Mucosa of descending colon (tissue), 3 donors: ENCODE data around the gene LMF1. TPM values are rescaled to one million over a fixed set of nuclear protein-coding genes. Genes with fewer than 3 reads are reported as not detected.

ENCODE experiments used
- ATAC-seq: fragments of 200-7000 bp; cut with Tn5 transposase; one replicate; pipeline ENCODE4 v1.9.1; 2020; ENCODE audit warnings: mild to moderate bottlenecking, moderate library complexity
- DNase-seq, 3 donors: peaks; one replicate each; pipeline ENCODE4 v3.0.0-alpha.2; 2020
- H3K36me3 ChIP-seq: fragments of 200-600 bp; one replicate; pipeline ENCODE4 v1.8.0; 2021; ENCODE audit warnings: low read depth, mild to moderate bottlenecking
- H3K4me1 ChIP-seq: fragments of 200-600 bp; one replicate; pipeline ENCODE4 v1.8.0; 2021; ENCODE audit warnings: low read depth, mild to moderate bottlenecking
- H3K4me3 ChIP-seq: fragments of 200-600 bp; one replicate; pipeline ENCODE4 v1.8.0; 2021; ENCODE audit warnings: mild to moderate bottlenecking
- H3K9me3 ChIP-seq: fragments of 200-600 bp; one replicate; pipeline ENCODE4 v1.8.0; 2021; ENCODE audit warnings: mild to moderate bottlenecking
- intact Hi-C, 2 donors: fragments of 100-400 bp; cut with DNase I in 1 of 2; cut with micrococcal nuclease in 1 of 2; formaldehyde crosslinking; loops; one replicate each; pipeline versions ENCODE4 v1.11.0 to v1.11.1; 2022; cut with DNase I, micrococcal nuclease
- total RNA-seq, 3 donors: library from RNA; stranded (reverse); fragmentation: NEBNext Ultra II Directional in 2 of 3; extraction: Animal tissue kit (Norgen Biotek cat#: 25700) in 2 of 3; gene quantifications; one replicate each; pipeline versions ENCODE4 v1.2.1 to v1.2.4, GENCODE V29; 2021 to 2023
- TF ChIP-seq, protein P1 (sequence below): fragments of 200-600 bp; IDR thresholded peaks from one replicate; pipeline ENCODE4 v1.8.0; 2022; ENCODE audit warnings: antibody characterized with exemption, mild to moderate bottlenecking
- donor health status: DM: no; HTN: no; CAD: no; lungs with moderate emphysema.
- donor health status: DM: no; HTN: no; CAD: no.
- donor health status: DM: no; HTN: yes; CAD: no.

The LMF1 gene
- total RNA-seq, 3 donors from 2014 or later = 16.4 to 26.5 (median 25.1) TPM

DNA sequence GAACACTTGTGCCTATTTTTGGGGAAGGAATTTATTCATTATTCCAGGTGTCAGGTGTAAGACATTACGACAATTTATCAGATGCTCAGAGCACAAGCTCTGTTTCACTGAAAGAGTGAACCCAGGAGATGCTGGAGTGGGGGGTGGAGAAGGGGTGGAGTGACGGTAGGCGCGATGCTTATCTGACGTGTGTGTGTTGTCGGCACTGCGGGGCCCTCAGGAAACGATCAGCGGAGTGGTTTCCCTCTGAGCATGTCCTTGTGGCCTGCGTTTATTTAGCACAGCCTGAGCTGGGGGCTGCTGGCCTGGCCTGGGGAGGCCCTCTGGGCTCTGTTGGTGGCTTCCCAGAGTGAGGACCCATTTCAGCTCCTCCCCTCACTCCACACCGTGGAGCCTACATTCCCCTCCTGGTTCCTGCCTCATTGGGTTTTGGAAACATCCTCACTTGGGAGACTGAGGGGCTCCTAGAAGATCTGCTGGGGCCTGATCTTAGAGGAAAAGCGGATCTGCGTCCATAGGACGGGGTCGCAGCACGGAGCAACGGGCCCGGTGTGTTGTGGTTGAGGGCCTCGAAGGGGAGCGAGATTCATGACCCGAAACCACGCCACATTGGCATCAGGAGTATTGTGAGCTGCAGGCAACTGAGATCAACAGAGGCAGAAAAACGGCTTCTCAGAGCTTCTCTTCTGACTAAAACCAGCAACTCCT lies 151.3 kb downstream of the LMF1 start:
- no peaks in the 10 kb centered on the region for H3K4me1 ChIP-seq
- no peak for DNase-seq
- no peaks in the 10 kb centered on the region for H3K36me3 ChIP-seq
- intact Hi-C loops = loop anchor here in 1 of 2 donors (10.0 kb wide), 1 partner anchor 235 kb away; no protein-coding TSS in a partner anchor
- TF ChIP-seq, protein P1, sequence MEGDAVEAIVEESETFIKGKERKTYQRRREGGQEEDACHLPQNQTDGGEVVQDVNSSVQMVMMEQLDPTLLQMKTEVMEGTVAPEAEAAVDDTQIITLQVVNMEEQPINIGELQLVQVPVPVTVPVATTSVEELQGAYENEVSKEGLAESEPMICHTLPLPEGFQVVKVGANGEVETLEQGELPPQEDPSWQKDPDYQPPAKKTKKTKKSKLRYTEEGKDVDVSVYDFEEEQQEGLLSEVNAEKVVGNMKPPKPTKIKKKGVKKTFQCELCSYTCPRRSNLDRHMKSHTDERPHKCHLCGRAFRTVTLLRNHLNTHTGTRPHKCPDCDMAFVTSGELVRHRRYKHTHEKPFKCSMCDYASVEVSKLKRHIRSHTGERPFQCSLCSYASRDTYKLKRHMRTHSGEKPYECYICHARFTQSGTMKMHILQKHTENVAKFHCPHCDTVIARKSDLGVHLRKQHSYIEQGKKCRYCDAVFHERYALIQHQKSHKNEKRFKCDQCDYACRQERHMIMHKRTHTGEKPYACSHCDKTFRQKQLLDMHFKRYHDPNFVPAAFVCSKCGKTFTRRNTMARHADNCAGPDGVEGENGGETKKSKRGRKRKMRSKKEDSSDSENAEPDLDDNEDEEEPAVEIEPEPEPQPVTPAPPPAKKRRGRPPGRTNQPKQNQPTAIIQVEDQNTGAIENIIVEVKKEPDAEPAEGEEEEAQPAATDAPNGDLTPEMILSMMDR = no peak
- H3K4me3 ChIP-seq = no peak overlapping the region
- H3K9me3 ChIP-seq = no peaks in the 10 kb centered on the region
- ATAC-seq = no peak

DNA sequence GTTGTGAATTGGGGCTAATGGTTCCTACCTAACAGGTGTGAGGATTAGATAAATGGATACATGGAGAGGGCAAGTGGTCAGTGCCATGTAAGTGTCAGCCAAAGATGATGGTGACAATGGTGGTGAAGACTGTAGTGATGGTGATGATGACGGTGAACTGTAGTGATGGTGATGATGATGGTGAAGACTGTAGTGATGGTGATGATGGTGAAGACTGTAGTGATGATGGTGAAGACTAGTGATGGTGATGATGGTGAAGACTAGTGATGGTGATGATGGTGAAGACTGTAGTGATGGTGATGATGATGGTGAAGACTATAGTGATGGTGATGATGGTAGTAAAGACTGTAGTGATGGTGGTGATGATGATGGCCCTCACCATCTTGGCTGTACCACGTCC lies 152.2 kb downstream of the LMF1 start:
- Histone ChIP-seq H3K9me3 (no peaks in the 10 kb centered on the region), H3K4me1 (no peaks in the 10 kb centered on the region), H3K36me3 (no peaks in the 10 kb centered on the region), H3K4me3 (no peak overlapping the region)
- intact Hi-C loops = loop anchor here in 1 of 2 donors (10.0 kb wide), 1 partner anchor 236 kb away; no protein-coding TSS in a partner anchor
- no peak for DNase-seq
- TF ChIP-seq, protein P1 = no peak
- ATAC-seq = no peak

DNA sequence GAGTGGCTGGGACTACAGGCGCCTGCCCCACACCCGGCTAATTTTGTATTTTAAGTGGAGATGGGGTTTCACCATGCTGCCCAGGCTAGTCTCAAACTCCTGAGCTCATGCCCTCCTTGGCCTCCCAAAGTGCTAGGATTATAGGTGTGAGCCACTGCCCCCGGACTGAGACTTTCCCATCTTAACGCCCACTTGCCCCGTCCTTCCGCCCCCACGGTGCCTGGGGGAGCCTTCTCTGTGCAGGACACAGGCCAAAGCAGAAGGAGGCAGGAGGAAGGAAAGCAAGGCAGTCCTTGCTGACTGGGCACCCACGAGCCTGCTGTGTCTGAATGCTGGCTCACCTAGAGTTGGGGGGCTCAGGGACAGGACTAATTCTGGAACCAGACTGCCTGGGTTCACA lies 152.7 kb downstream of the LMF1 start:
- no peaks in the 10 kb centered on the region for H3K9me3 ChIP-seq
- H3K4me3 ChIP-seq = no peak overlapping the region
- no peaks in the 10 kb centered on the region for H3K36me3 ChIP-seq
- H3K4me1 ChIP-seq = no peaks in the 10 kb centered on the region
- intact Hi-C loops = loop anchor here in 1 of 2 donors (10.0 kb wide), 1 partner anchor 237 kb away; no protein-coding TSS in a partner anchor
- no peak for DNase-seq
- TF ChIP-seq, protein P1 = no peak
- ATAC-seq = no peak

DNA sequence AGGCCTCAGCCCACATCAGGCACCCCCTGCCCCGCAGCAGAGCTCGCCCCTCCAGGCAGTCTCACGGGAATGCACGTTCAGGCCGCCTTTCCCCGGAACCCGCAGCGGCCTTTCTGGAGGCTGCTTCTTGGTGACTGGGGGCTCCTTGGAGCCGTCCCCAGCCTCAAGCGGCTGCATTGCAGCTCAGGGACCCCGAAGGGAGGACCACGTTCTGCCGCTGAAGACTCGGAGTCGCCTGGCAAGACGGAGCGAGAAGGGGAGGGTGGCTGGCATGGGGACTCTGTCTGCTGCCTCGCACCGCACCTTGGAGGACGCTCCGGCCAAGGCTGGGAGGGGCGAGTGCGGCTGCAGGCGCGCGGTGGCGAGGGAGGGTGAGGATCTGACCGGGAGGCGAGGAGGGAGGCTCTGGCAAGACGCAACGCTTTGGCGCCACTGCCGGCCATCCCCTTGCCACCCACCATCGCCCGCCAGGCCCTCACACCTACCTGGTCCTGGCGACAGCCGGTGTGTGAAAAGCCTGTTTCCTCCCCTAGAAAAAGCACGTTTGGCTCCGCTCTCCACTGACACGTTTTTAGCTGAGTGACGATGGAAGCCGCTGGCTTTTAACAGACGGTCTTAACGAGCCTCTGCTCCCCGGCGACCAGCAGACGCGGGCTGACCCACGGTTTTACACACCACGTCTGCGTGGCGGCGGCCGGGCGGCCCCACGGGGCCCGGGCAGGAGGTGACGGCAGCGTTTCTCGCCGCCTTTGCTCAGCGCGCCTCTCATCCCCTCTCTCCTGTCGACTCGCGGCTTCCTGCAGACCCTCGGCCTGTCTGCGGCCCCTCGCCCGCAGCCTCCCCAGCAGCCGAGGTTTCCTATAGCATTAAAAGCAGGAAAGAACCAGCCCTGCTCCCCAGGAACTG lies 153.5 kb downstream of the LMF1 start:
- intact Hi-C loops = loop anchor here in 1 of 2 donors (10.0 kb wide), 1 partner anchor 238 kb away; no protein-coding TSS in a partner anchor
- Histone ChIP-seq H3K36me3 (no peaks in the 10 kb centered on the region), H3K9me3 (no peaks in the 10 kb centered on the region), H3K4me3 (no peak overlapping the region), H3K4me1 (no peaks in the 10 kb centered on the region)
- ATAC-seq (no peak), DNase-seq (no peak)
- TF ChIP-seq, protein P1 = no peak

DNA sequence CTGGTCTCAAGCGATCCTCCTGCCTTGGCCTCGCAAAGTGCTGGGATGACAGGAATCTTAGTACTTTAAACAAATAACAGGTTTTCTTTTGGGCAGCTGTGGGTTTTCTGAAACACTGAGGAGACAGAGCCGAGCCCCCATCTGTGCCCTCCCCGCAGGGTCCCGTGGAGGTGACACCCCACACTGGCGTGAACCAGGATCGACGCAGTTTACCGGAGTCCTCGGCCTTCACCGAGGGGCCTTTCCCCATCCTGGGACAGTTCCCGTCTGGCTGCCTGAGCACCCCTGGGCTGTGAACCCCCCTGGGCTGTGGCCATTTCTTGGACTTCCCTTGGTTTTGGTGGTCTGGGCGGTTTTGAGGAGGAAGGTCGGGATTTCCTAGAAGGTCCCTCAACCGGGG lies 154.9 kb downstream of the LMF1 start:
- DNase-seq (no peak), ATAC-seq (no peak)
- intact Hi-C loops = loop anchor here in 1 of 2 donors (10.0 kb wide), 1 partner anchor 239 kb away; no protein-coding TSS in a partner anchor
- no peaks in the 10 kb centered on the region for H3K9me3 ChIP-seq
- H3K4me1 ChIP-seq = no peaks in the 10 kb centered on the region
- TF ChIP-seq, protein P1 = no peak
- no peak overlapping the region for H3K4me3 ChIP-seq
- no peaks in the 10 kb centered on the region for H3K36me3 ChIP-seq
